Activated T-cell treated with anti-CD3 and anti-CD28 coated beads, Interleukin-2, amount 50 U/mL, for 24 hours (primary cell): ENCODE measurements around the gene C1orf21.

Experiments
- DNase-seq: peaks from one replicate; pipeline ENCODE4 v3.0.0-alpha.2; 2020
- H3K27ac Mint-ChIP-seq: 2 replicates; pipeline ENCODE4 v1.8.0; 2020; ENCODE audit warnings: mild to moderate bottlenecking, mixed read lengths
- H3K27me3 Mint-ChIP-seq: 2 replicates; pipeline ENCODE4 v1.8.0; 2020; ENCODE audit warnings: mixed read lengths
- H3K36me3 Mint-ChIP-seq: 2 replicates; pipeline ENCODE4 v1.8.0; 2020; ENCODE audit warnings: low read depth, mixed read lengths
- H3K4me1 Mint-ChIP-seq: 2 replicates; pipeline ENCODE4 v1.8.0; 2020; ENCODE audit warnings: low read depth, mixed read lengths
- H3K4me3 Mint-ChIP-seq: 2 replicates; pipeline ENCODE4 v1.8.0; 2020; ENCODE audit warnings: mild to moderate bottlenecking, moderate library complexity, mixed read lengths
- H3K9me3 Mint-ChIP-seq: 2 replicates; pipeline ENCODE4 v1.8.0; 2020; ENCODE audit warnings: mixed read lengths

C1orf21 gene

DNA sequence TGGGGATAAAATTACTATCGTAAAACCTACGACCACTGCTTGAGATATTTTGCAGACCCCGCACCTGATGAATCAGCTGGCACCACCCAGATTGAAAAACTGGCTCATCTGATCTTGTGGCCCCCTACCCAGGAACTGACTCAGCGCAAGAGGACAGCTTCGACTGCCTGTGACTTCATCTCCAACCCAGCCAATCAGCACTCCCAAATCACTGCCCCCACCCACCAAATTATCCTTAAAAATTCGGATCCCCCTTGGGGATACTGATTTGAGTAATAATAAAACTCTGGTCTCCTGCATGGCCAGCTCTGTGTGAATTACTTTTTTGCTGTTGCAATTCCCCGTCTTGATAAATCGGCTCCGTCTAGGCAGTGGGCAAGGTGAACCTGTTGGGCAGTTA is 286.5 kb downstream of the C1orf21 start:
- Mint-ChIP-seq H3K27ac (no peak overlapping the region), H3K9me3 (no peaks in the 10 kb centered on the region), H3K4me3 (no peak overlapping the region), H3K4me1 (no peaks in the 10 kb centered on the region), H3K27me3 (peaks cover 31% of the 10 kb centered on the region), H3K36me3 (no peaks in the 10 kb centered on the region)
- no peak for DNase-seq

DNA sequence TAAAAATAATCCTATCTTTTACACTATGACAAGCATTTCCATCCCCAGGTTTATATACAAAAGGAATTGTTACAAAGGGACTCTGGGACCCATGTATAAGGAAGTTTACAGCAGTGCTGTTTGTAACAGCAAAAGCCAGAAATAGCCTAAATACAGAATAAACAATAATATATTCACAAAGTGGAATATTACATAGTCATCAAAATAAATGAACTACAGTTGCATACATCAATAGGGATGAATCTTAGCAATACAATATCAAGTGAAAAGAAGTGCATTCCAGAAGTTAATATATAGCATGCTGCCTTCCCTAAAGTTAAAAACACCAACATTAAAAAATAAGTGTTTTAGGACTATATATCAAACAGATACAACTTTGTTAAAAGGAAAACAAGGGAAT is 290.5 kb downstream of the C1orf21 start:
- DNase-seq, result no peak
- Mint-ChIP-seq H3K4me3 (no peak overlapping the region), H3K27me3 (peaks cover 26% of the 10 kb centered on the region), H3K4me1 (no peaks in the 10 kb centered on the region), H3K36me3 (no peaks in the 10 kb centered on the region), H3K9me3 (peaks cover 11% of the 10 kb centered on the region), H3K27ac (no peak overlapping the region)
